ENCODE measurements around the gene BTNL8. TPM values are rescaled to one million over a fixed set of nuclear protein-coding genes. Genes with fewer than 3 reads are reported as not detected.
A peak's percentile ranks its signal among the peaks of the same experiment; 100 is the strongest.

The BTNL8 gene, protein sequence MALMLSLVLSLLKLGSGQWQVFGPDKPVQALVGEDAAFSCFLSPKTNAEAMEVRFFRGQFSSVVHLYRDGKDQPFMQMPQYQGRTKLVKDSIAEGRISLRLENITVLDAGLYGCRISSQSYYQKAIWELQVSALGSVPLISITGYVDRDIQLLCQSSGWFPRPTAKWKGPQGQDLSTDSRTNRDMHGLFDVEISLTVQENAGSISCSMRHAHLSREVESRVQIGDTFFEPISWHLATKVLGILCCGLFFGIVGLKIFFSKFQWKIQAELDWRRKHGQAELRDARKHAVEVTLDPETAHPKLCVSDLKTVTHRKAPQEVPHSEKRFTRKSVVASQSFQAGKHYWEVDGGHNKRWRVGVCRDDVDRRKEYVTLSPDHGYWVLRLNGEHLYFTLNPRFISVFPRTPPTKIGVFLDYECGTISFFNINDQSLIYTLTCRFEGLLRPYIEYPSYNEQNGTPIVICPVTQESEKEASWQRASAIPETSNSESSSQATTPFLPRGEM
- polyA plus RNA-seq (ENCODE audit: insufficient read length) = not detected

DNA sequence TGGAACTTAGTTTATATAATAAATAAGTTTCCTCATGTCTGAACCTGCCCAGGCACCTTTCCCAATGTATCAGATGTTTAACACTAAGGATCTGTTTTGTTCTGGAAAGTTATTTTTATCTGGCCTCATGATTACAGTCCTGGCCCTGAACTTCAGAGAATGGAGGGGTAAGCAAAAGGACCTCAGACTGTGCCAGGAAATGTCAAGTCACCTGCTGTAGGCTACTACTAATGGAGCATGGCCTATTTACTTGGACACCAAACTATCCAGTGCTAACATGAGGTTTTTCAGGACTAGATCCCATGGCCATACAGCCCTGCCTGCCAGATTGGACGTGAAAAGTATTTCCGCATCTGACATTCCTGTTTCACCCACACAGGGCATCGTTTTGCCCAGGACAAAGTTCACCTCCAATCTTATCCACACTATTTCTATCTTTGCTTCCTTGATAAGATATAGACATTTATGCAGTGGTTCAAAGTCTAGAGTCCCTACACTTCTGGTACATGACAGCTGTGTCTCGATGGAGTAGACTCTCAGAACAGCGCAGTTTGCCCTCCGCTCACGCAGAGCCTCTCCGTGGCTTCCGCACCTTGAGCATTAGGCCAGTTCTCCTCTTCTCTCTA, at the start of gene BTNL8:
BTNL8 (plus strand) TSS at position 539 of the 626 bp plus-strand sequence. CDS start 152 bp downstream, outside the sequence.
- no peak for DNase-seq

DNA sequence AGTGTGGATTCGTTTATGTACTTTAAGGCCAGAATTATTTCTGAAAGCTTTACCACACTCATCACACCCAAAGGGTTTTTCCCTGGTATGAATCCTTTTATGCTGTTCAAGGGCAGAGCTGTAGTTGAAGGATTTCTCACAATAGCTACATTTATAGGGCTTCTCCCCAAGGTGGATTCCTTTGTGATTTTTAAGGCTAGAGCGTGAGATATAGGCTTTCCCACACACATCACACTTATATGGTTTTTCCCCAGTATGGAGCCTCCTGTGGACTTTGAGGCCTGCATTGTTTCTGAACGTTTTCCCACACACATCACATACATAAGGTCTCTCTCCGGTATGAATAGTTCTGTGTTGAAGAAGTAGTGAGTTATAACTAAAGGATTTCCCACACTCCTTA, 49.1 kb upstream of the BTNL8 start:
- no peak for DNase-seq

DNA sequence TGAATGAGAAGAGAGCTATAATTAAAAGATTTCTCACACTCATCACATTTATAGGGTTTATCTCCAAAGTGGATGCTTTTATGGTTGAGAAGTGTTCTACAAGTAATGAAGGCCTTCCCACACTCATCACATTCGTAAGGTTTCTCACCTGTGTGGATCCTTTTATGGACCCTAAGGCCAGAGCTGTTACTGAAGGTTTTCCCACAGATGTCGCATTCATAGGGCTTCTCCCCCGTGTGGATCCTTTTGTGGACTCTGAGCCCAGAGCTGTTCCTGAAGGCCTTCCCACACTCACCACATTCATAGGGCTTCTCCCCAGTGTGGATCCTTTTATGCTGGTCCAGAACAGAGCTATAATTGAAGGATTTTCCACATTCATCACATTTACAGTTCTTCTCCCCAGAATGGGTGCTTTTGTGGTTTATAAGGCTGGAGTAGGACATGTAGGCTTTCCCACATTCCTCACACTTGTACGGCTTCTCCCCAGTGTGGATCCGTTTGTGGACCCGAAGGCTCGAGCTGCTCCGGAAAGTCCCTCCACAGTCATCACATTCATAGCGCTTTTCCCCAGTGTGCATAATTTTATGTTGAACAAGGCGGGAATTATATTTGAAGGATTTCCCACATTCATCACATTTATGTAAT, 48.4 kb upstream of the BTNL8 start:
- DNase-seq = no peak

DNA sequence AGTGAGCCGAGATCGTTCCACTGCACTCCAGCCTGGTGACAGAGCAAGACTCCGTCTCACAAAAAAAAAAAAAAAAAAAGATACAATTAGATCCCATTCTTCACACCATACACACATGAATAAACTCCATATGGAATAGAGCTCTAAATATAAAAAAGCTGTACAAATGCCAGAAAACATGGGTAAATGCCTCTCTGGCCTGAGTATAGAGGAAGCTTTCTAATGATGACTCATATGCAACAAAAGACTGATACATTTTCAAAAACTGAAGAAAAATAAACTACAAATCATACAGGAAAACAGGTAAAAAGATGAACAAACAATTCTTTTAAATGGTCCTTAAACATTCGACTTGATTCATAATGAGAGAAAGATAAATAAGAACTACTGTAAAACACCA, 46.5 kb upstream of the BTNL8 start:
- no peak for DNase-seq

DNA sequence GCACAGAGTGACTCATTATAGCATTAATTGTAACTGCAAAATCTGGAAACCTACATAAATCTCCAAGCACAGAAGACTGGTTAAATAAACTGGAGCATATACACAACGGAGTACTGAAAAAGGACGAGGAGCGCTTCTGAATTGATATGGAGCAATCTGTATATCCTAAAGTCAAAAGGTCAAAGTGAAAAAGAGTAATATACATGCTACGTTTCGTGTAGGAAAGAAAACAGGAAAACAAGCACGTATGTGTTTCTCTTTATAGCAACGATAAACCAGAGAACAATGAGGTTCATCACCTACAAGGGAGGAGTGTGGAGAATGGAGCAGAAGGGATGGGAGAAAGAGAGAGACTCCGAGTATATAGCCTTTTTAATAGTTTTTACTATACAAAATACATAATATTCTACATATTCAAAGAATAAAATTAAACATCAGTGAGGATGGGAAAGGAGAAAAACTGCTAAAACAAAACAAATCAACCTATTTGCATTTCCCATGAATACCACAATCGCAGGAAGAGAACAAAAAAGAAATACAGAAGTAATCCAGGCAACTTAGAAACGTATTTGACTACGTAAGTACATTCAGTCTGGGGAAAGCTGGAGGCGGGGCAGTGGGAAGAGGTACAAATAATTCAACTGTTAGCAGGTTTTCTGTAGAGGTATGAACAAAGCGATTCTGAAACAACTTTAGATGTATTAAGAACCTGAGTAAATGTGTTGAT, 45.7 kb upstream of the BTNL8 start:
- DNase-seq = no peak

DNA sequence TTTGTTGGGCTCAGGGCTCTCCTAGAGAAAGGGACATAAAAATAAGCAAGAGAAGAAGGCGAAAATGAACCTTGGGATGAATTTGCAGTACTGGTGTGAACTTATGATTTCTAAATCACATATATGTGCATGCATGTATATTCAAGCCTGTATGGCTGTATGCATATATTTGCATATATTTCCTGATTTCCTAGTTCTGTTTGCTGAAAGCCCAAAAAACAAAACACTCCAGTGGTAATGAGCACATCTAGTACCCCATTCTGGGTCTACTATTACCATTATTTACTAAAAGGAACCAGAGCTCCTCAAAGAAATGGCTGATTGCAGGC, 45.1 kb upstream of the BTNL8 start:
- DNase-seq = no peak

DNA sequence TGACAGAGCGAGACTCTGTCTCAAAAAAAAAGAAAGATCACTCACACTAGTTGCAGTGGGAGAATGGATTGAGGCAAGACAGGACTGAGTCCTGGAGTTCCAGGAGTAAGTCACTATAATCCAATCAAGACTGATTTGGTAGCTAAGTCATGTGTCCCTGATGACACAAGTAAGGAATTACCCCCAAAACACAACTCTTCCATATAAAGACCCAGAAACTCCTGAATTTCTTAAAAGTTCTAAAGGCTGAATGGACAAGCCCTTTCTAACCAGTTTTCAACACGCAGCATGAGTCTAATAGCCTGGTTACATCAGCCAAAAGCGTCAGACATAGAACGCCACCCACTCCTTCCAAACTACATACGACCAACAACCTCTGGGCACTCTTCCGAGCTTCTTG, 40.4 kb upstream of the BTNL8 start:
- no peak for DNase-seq

DNA sequence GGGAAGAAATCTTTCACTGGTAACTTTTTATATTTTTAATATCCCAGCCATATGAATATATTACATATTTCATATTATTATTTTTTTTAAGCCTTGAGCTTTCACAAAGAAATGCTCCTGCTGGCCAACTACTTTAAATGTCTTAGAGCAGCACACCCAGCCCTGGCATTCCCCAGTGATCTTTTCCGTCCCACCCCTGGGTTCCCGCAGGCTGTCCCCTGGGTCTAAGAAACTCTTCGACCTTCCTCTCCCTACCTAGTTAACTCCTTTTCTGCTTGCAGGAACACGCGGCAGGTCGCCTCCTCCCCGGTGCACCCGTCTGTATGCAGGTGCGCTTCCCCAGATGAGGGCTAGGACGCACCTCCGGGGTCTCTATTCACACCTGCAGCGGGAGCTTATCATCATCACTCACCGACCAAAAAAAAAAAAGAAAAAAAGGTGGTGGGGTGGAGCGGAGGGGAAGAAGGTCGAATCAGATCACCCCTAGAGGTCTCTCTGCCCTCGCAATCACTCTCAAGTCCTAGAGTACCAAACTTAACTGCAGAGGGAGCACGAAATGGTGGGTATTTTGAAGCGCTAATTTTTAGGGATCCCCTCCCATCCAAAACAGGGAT, 38.6 kb upstream of the BTNL8 start:
- no peak for DNase-seq

DNA sequence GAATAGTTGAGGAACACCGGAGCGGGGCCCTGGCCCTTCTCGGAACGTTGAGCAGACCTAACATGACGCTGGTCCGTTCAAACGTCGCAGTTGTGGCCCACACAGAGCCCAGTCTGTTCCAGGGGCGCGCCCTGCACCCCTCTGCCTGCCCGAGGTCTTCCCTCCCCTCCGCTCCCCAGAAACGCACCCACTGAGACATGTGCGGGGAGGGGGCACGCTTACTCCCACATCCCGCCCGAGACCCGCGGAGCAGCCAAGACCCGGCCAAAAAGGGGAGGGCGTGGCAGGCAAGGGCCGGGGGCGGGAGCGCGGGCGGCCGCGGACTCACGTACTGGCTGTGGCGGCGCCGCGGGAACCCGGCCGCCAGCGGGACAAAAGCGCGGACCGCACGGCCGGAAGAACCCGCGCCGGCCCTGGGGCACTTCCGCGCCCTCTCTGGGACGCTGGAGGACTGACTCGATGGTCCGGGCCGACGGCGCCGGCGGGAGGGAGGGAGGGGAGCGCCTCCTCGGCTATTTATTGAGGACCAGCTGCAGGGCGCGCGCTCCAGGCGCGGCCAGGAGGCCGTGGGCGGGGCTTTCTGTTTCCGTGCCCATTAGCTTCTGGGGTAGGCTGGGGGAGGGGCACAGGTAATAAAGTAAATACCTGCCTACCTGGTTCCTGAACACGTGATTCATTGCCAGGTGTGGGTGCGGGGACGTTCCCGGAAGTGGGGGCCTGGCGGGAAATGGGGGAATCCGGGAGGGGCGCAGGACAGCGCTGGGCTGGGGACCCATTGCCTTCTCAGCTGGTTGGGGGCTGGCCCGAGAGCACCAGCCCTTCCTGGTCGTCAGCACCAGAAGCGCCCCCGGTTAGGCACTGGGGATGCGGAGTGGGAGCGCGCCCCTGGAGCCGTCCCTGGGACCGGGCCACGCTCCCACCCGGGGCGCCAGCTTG, 37.8 kb upstream of the BTNL8 start, which contains the start of gene ZFP62:
ZFP62 (minus strand) TSS at position 390 of the 936 bp plus-strand sequence; CDS start at position 333, 57 bp downstream.
- peak; percentile 94 for DNase-seq

DNA sequence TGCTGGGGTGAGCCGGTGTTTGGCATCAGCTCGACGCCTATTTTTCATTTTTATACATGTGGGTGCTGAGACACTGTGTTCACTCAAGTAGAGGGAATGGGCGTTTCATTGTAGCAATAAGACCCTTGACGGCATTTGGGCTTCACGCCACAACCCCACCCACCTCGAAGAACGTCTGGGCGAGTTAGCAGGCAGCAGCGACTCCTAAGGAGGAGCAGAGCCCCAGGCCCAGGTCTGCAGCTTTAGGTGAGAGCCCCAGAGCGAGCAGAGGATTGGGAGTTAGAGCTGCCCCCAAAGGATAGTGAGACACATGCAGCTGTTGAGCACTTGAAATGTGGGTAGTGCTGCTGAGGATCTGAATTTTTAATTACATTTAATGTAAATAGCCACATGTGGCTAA, 36.3 kb upstream of the BTNL8 start:
- no peak for DNase-seq

DNA sequence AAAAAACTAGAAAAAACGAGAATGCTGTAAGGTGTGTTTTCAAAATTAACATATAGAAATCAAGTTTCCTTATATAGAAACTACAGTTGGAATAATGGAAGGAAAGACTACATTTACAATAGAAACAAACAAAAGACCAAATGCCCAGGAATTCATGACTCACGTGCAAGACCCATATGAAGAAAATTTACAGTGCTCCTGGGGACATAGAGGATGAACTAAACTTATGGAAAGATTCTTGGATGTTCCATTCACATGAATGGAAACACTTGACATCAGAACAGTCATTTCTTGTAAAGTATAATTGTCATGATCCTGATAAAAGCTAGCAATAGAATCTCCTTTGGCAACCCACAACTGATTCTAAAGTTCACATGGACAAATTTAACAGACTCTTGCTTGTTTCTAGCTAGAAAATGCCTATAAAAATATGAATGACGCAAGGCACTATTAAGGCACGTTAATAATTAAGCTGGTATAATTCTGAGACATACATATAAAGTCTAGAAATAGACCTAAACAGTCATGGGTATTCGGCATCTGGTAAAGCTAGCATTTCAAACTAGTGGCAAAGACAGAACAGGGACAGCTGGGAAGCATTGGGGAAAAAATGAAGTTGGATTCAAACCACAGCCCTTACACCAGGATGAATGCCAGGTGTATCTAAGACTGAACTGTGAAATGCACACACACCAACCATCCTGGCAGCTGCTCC, 32.8 kb upstream of the BTNL8 start:
- peak; percentile 50 for DNase-seq

DNA sequence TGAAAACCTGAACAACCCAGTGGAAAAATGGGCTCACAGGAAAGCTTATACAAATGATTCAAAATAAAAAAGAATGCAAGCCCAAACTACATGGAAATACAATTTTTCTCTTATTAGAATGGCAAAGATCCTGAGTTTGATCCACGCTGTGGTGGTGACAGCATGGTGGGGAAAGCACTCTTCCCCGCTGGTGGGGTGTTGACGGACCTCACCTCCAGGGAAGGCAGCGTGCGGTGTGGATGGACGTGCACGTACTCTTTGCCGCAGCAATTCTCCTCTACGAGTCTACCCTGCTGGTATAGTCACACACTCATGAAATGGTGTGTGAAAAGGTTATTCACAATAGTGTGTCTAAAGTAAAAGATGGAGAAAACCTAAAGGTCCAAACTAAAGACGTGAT, 32.0 kb upstream of the BTNL8 start:
- peak; percentile 30 for DNase-seq

DNA sequence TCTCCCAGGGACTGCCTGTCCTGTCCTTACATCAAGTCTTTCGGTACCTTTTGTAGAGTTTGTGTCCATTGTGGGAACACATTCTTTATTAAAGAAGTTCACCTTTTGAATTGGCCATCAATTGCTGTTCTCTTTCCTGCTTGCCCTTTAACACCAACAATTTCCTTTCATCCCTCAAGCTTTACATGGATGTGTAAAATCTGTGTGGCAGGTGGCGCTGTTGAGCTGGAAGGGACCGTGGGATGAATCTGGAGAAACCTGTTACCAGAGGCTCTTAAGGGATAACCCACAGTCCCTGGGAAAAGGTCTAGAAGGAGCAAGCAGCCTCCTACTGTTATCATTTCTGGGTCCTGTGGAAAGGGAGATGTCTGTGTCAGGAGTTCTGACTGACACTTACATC, 30.0 kb upstream of the BTNL8 start:
- peak; percentile 65 for DNase-seq

DNA sequence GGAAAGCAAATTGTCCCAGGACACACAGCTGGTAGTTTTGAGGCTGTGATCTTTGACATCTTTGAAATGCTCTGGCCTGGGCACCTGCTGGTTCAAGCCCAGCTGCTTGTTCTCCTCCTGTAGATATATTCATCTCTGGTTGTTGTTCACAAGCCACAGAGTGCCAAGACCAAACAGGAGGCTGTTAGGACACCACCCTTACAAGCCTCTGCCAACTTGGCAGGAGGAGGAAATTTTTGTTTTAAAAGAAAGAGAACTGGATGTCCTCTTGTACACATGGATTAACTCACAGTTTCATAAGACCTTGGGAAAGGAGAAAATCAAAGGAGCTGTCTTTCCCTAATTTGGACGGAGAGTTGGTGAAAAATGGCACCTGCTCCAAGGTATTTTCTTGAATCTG, 29.4 kb upstream of the BTNL8 start:
- DNase-seq = no peak

DNA sequence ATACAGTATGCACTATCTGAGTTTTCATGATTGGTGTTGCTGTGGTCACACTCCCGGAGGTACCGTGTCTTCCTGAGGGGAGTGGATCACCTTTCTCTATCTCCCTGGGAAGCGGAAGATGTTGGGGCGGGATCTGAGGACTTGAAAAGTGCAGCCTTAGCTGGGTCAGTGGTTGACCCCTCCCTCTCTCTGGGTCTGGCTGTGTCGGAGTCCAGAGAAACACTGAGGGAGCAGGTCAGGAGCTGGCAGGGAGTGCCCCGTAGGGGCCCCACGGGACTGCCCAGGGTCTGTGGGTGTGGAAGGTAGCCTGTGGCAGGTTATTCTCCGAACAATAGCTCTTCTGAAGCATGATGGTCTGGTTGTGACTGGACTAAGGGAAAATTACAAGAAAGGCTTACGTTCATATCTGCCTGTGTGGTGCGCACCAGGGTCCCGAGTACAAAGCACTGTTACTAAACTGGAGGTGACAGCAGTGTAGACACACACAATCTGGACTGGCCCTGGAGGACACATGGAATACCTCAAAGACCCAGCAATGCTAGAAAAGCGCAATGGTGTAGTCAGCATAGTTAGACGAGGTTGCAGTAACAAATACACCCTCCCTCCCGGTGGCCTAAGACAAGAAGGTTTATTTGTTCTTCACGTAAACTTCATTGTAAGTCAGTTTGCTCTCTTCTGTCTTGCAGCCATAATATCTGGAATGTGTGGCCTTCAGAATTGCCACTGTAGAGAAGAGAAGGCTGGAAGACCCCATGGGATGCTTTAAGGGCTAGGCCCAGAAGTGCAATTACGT, 28.5 kb upstream of the BTNL8 start:
- no peak for DNase-seq

DNA sequence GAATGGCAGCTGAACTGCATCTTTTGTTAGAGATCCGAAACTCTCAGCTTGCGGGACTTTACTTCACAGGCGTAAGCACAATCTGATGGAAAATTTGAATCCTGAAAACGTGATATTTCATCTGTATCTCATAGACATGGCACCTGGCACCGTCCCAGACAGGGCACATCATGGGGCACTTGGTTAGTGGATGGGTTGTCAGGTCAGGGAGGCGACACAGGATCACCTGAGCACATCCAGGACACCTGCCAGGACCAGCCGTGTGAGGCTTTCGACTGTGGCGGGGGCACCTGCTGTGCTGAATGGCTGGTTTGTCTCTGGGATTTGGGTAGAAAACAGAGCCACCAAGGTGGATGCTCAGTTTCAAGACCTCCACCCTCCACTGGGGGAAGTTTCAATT, 26.5 kb upstream of the BTNL8 start:
- no peak for DNase-seq

DNA sequence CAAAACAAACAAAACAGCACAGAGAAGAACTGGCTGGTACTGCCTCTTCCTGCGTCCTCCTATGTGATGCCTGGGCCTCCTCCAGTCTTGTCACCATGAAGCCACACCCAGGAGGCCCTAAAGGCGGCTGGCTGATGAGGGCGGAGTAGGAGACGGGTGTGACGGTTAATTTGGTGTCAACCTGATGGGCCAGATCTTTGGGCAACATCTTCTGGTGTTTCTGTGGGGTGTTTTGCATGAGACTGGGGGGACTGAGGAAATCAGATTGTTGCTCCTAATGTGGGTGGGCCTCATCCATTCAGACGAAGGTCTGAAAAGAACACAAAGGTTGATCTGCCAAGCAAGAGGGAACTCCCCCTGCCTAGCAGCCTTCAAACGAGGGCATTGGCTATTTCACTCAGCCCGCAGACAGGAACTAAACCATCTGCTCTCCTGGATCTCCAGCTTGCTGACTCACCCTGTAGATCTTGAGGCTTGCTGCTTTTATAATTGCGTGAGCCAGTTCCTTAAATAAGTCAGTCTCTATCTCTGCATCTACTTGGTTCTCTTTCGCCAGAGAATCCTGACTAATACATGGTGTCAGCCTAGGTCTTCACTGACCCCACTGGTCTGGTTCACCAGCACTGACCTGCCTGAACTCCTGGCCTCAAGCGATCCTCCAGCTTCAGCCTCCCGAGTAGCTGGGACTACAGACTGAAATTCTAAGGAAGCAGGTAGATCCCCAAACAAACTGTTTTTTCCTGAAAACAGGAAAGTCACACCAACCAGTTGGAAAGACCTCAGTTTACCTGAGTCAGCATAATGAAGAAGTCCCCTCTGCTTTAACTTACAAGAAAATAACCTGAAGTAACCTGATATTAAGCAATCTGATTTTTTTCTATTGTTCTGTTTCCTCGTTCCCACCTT, 25.1 kb upstream of the BTNL8 start:
- no peak for DNase-seq

DNA sequence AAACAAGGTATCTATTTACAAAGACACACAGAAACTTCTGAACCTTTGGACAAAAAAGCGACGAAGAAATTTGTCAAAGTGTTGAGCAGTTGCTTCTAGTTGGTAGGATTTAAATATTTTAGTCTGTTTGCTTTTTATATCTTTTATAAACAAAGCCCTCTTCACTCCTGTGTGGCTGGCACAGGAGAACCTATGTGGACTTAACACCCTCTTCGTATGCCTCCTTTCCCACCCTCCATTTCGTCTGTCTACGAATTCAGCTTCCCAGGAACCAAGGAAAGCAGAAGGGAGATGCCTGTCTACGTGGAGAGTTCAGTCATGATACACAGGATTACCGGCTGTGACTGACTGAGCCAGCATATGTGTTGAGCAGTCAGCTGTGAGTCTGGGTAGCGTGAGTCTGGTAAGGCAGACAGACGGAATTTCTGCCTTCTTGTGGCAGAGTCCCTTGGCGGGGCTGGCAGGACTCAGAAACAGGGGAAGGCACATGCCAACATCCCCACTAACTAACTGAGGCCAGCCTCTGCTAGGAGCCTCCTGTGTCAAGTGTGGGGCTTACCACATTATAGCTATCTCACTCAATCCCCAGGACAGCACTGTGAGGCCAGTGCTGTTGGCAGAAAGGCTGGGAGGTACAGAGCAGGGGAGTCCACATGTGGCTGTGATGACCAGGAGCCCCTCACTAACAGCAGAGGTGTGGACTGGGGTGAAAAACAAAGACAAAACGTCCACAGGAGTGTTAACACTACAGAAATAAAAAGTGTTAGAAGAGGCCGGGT, 24.0 kb upstream of the BTNL8 start:
- DNase-seq = no peak

All from hindlimb muscle (tissue), 1 donor.